Muscle layer of colon (tissue), 2 donors: ENCODE measurements around the gene UBR1.

Source experiments
- H3K27ac ChIP-seq: one replicate; pipeline ENCODE4 v1.7.0; 2013; ENCODE audit warnings: low read depth, mild to moderate bottlenecking, low read length, moderate library complexity
- H3K27me3 ChIP-seq, 2 donors: one replicate each; pipeline ENCODE4 v1.7.0; 2013; ENCODE audit warnings: low read length in 2 of 2, mild to moderate bottlenecking in 2 of 2; ENCODE audit not compliant: insufficient read depth in 2 of 2, control insufficient read depth in 1 of 2
- H3K36me3 ChIP-seq: one replicate; pipeline ENCODE4 v1.7.0; 2013; ENCODE audit warnings: mild to moderate bottlenecking, low read length; ENCODE audit not compliant: insufficient read depth
- H3K4me1 ChIP-seq: one replicate; pipeline ENCODE4 v1.7.0; 2013; ENCODE audit warnings: mild to moderate bottlenecking, low read length; ENCODE audit not compliant: insufficient read depth
- H3K4me3 ChIP-seq, 2 donors: one replicate each; pipeline ENCODE4 v1.7.0; 2013; ENCODE audit warnings: low read length in 2 of 2, low read depth in 1 of 2, mild to moderate bottlenecking in 1 of 2, moderate library complexity in 1 of 2
- H3K9ac ChIP-seq: one replicate; pipeline ENCODE4 v1.7.0; 2013; ENCODE audit warnings: low read length
- H3K9me3 ChIP-seq: one replicate; pipeline ENCODE4 v1.7.0; 2013; ENCODE audit warnings: mild to moderate bottlenecking, low read length
- donor health status: abdominal sarcoma.
- donor health status: Adenocarcinoma of cecum.

The UBR1 gene

GRCh38 chr15:43105077-43105736 lies 631 bp downstream of the UBR1 start:
- H3K9me3 ChIP-seq, result no peaks in the 10 kb centered on the region
- peak overlapping the region; percentile 92 for H3K27ac ChIP-seq
- H3K9ac ChIP-seq, result peak overlapping the region; percentile 83
- peak overlapping the region; percentile 69 to 87 for H3K4me3 ChIP-seq
- H3K4me1 ChIP-seq, result peaks cover 12% of the 10 kb centered on the region
- H3K27me3 ChIP-seq, result no peaks in the 10 kb centered on the region
- H3K36me3 ChIP-seq, result peaks cover 13% of the 10 kb centered on the region

GRCh38 chr15:43104426-43104825 lies 1.4 kb downstream of the UBR1 start:
- no peaks in the 10 kb centered on the region for H3K27me3 ChIP-seq
- peaks cover 12% of the 10 kb centered on the region for H3K4me1 ChIP-seq
- H3K27ac ChIP-seq, result no peak overlapping the region
- H3K9me3 ChIP-seq, result no peaks in the 10 kb centered on the region
- H3K9ac ChIP-seq, result no peak overlapping the region
- no peak overlapping the region for H3K4me3 ChIP-seq
- H3K36me3 ChIP-seq, result peaks cover 13% of the 10 kb centered on the region

- H3K9ac ChIP-seq, result no peak overlapping the region
- no peak overlapping the region for H3K4me3 ChIP-seq
- H3K4me1 ChIP-seq, result peaks cover 12% of the 10 kb centered on the region
- H3K9me3 ChIP-seq, result no peaks in the 10 kb centered on the region
- H3K27me3 ChIP-seq, result no peaks in the 10 kb centered on the region
- H3K27ac ChIP-seq, result no peak overlapping the region
- H3K36me3 ChIP-seq, result peaks cover 13% of the 10 kb centered on the region
Measured at GRCh38 chr15:43103907-43104306, 1.9 kb downstream of the UBR1 start.

- Histone ChIP-seq H3K4me1 (peaks cover 12% of the 10 kb centered on the region), H3K36me3 (peaks cover 13% of the 10 kb centered on the region), H3K4me3 (no peak overlapping the region), H3K27ac (no peak overlapping the region), H3K9me3 (no peaks in the 10 kb centered on the region), H3K27me3 (no peaks in the 10 kb centered on the region), H3K9ac (no peak overlapping the region)
Measured at GRCh38 chr15:43102187-43102586, 3.7 kb downstream of the UBR1 start.

- H3K4me3 ChIP-seq, result no peak overlapping the region
- H3K9me3 ChIP-seq, result no peaks in the 10 kb centered on the region
- H3K4me1 ChIP-seq, result peaks cover 16% of the 10 kb centered on the region
- no peak overlapping the region for H3K9ac ChIP-seq
- peaks cover 13% of the 10 kb centered on the region for H3K36me3 ChIP-seq
- H3K27me3 ChIP-seq, result no peaks in the 10 kb centered on the region
- H3K27ac ChIP-seq, result no peak overlapping the region
Measured at GRCh38 chr15:43100971-43101370, 4.9 kb downstream of the UBR1 start.

- Histone ChIP-seq H3K27me3 (no peaks in the 10 kb centered on the region), H3K27ac (no peak overlapping the region), H3K4me3 (no peak overlapping the region), H3K9me3 (no peaks in the 10 kb centered on the region), H3K36me3 (peaks cover 13% of the 10 kb centered on the region), H3K9ac (no peak overlapping the region), H3K4me1 (peaks cover 12% of the 10 kb centered on the region)
Measured at GRCh38 chr15:43099105-43099845, 6.6 kb downstream of the UBR1 start.

GRCh38 chr15:43096411-43096810 lies 9.4 kb downstream of the UBR1 start:
- H3K36me3 ChIP-seq, result peaks cover 7% of the 10 kb centered on the region

GRCh38 chr15:43095708-43096347 lies 10.0 kb downstream of the UBR1 start:
- peaks cover 3% of the 10 kb centered on the region for H3K36me3 ChIP-seq
- H3K9me3 ChIP-seq, result no peaks in the 10 kb centered on the region

More at GRCh38 chr15:43096411-43096810, 9.4 kb downstream of the UBR1 start:
- no peak overlapping the region for H3K4me3 ChIP-seq
- no peaks in the 10 kb centered on the region for H3K9me3 ChIP-seq
- no peaks in the 10 kb centered on the region for H3K27me3 ChIP-seq
- H3K27ac ChIP-seq, result no peak overlapping the region
- peaks cover 9% of the 10 kb centered on the region for H3K4me1 ChIP-seq
- no peak overlapping the region for H3K9ac ChIP-seq

GRCh38 chr15:43095243-43095642 lies 10.6 kb downstream of the UBR1 start:
- Histone ChIP-seq H3K27me3 (no peaks in the 10 kb centered on the region), H3K27ac (no peak overlapping the region), H3K9me3 (no peaks in the 10 kb centered on the region), H3K4me3 (no peak overlapping the region), H3K36me3 (no peaks in the 10 kb centered on the region), H3K9ac (no peak overlapping the region), H3K4me1 (peaks cover 9% of the 10 kb centered on the region)

More at GRCh38 chr15:43095708-43096347, 10.0 kb downstream of the UBR1 start:
- H3K9ac ChIP-seq, result no peak overlapping the region
- peaks cover 9% of the 10 kb centered on the region for H3K4me1 ChIP-seq
- H3K27ac ChIP-seq, result no peak overlapping the region
- no peaks in the 10 kb centered on the region for H3K27me3 ChIP-seq
- no peak overlapping the region for H3K4me3 ChIP-seq

- Histone ChIP-seq H3K9me3 (no peaks in the 10 kb centered on the region), H3K27me3 (no peaks in the 10 kb centered on the region), H3K4me3 (no peak overlapping the region), H3K36me3 (no peaks in the 10 kb centered on the region), H3K27ac (no peak overlapping the region), H3K4me1 (peaks cover 9% of the 10 kb centered on the region), H3K9ac (no peak overlapping the region)
Measured at GRCh38 chr15:43094416-43095030, 11.3 kb downstream of the UBR1 start.

- Histone ChIP-seq H3K9me3 (no peaks in the 10 kb centered on the region), H3K9ac (no peak overlapping the region)
Measured at GRCh38 chr15:43093026-43093425, 12.8 kb downstream of the UBR1 start.

More at GRCh38 chr15:43093026-43093425, 12.8 kb downstream of the UBR1 start:
- Histone ChIP-seq H3K36me3 (no peaks in the 10 kb centered on the region), H3K4me1 (peaks cover 9% of the 10 kb centered on the region), H3K27me3 (no peaks in the 10 kb centered on the region), H3K4me3 (no peak overlapping the region), H3K27ac (no peak overlapping the region)
